Tibial nerve (tissue), 3 donors: Measurements from ENCODE around the gene PHF21B.

Source experiments
- POLR2A ChIP-seq, 2 donors: fragments of 450-650 bp; IDR thresholded peaks; one replicate each; pipeline ENCODE4 v1.6.1; 2017; ENCODE audit warnings: antibody characterized with exemption in 2 of 2, mild to moderate bottlenecking in 2 of 2, moderate library complexity in 2 of 2
- TF ChIP-seq, protein P1 (sequence below), 5 experiments: fragments of 200-600 bp in 3 of 5; fragments of 450-650 bp in 2 of 5; sonication (generic) in 3 of 5; IDR thresholded peaks; one replicate each; pipeline ENCODE4 v1.5.1; 2016 to 2019; ENCODE audit warnings: antibody characterized with exemption in 5 of 5, mild to moderate bottlenecking in 3 of 5, moderate library complexity in 2 of 5

DNA sequence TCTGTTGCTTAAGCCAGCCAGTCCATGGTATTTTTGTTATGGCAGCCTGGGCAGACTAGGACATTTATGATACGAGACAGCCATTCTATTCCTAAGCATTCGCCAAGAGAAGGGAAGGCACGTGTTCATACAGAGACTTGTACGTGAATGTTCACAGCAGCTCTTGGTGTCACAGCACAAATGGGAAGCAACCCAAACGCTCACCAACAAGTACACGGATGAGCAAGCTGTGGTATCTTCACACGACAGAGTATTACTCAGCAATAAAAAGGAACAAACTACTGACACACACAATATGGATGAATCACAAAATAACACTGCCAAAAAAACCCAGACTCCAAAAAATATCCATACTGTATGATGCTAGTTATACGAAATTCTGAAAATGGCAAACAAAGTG, 85.1 kb downstream of the PHF21B start:
- TF ChIP-seq, protein P1, sequence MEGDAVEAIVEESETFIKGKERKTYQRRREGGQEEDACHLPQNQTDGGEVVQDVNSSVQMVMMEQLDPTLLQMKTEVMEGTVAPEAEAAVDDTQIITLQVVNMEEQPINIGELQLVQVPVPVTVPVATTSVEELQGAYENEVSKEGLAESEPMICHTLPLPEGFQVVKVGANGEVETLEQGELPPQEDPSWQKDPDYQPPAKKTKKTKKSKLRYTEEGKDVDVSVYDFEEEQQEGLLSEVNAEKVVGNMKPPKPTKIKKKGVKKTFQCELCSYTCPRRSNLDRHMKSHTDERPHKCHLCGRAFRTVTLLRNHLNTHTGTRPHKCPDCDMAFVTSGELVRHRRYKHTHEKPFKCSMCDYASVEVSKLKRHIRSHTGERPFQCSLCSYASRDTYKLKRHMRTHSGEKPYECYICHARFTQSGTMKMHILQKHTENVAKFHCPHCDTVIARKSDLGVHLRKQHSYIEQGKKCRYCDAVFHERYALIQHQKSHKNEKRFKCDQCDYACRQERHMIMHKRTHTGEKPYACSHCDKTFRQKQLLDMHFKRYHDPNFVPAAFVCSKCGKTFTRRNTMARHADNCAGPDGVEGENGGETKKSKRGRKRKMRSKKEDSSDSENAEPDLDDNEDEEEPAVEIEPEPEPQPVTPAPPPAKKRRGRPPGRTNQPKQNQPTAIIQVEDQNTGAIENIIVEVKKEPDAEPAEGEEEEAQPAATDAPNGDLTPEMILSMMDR (IDR thresholded peaks at IDR 0.05): no peak
- TF ChIP-seq POLR2A (IDR thresholded peaks at IDR 0.05): no peak
